MM.1S (cell line): Measurements from ENCODE around the gene PCDH19.

ENCODE experiments used
- DNase-seq: peaks from one replicate; pipeline ENCODE4 v3.0.0-alpha.2; 2015
- H2AFZ ChIP-seq: fragments of 300-600 bp; sonication (generic); 2 replicates; pipeline ENCODE4 v1.6.0; 2016; ENCODE audit warnings: antibody characterized with exemption, low read length
- H3F3A ChIP-seq: fragments of 300-600 bp; sonication (generic); 2 replicates; pipeline ENCODE4 v1.6.1; 2016; ENCODE audit warnings: mild to moderate bottlenecking, antibody characterized with exemption, low read length, moderate library complexity, mixed read lengths; ENCODE audit not compliant: insufficient read depth
- H3K27ac ChIP-seq: fragments of 300-600 bp; sonication (generic); 2 replicates; pipeline ENCODE4 v1.5.1; 2016; ENCODE audit warnings: mild to moderate bottlenecking, low read length
- H3K27me3 ChIP-seq: fragments of 300-600 bp; sonication (generic); replicated peaks from 2 replicates; pipeline ENCODE4 v1.6.0; 2016; ENCODE audit warnings: low read length; ENCODE audit not compliant: insufficient read depth
- H3K36me3 ChIP-seq: fragments of 300-600 bp; sonication (generic); replicated peaks from 2 replicates; pipeline ENCODE4 v1.6.1; 2016; ENCODE audit warnings: mild to moderate bottlenecking, low read length, mixed read lengths; ENCODE audit not compliant: insufficient read depth
- H3K4me1 ChIP-seq: fragments of 300-600 bp; sonication (generic); 2 replicates; pipeline ENCODE4 v1.6.1; 2016; ENCODE audit warnings: low read length, mixed read lengths
- H3K4me2 ChIP-seq: fragments of 300-600 bp; sonication (generic); 2 replicates; pipeline ENCODE4 v1.6.0; 2016; ENCODE audit warnings: low read depth, low read length
- H3K4me3 ChIP-seq: fragments of 300-600 bp; sonication (generic); 2 replicates; pipeline ENCODE4 v1.5.1; 2016; ENCODE audit warnings: low read length, mixed read lengths
- H3K79me2 ChIP-seq: fragments of 300-600 bp; sonication (generic); 2 replicates; pipeline ENCODE4 v1.6.1; 2016; ENCODE audit warnings: mixed run types, low read length, mixed read lengths
- H3K9ac ChIP-seq: fragments of 300-600 bp; sonication (generic); 2 replicates; pipeline ENCODE4 v1.6.1; 2016; ENCODE audit warnings: low read length, mixed read lengths
- H3K9me2 ChIP-seq: fragments of 300-600 bp; sonication (generic); replicated peaks from 2 replicates; pipeline ENCODE4 v1.6.1; 2016; ENCODE audit warnings: mild to moderate bottlenecking, low read length, mixed read lengths; ENCODE audit not compliant: insufficient read depth
- H3K9me3 ChIP-seq: fragments of 300-600 bp; sonication (generic); replicated peaks from 2 replicates; pipeline ENCODE4 v1.6.1; 2016; ENCODE audit warnings: mild to moderate bottlenecking, low read length, mixed read lengths; ENCODE audit not compliant: insufficient read depth
- H4K20me1 ChIP-seq: fragments of 300-600 bp; sonication (generic); 2 replicates; pipeline ENCODE4 v1.6.1; 2016; ENCODE audit warnings: mild to moderate bottlenecking, low read length, moderate library complexity, mixed read lengths; ENCODE audit not compliant: insufficient read depth
- EZH2 ChIP-seq: fragments of 300-600 bp; sonication (generic); optimal IDR thresholded peaks from 2 replicates; pipeline ENCODE3; 2017; ENCODE audit warnings: low read depth, mild to moderate bottlenecking, antibody characterized with exemption, low read length, mixed read lengths
- EZH2phosphoT487 ChIP-seq: fragments of 300-600 bp; sonication (generic); IDR thresholded peaks from 2 replicates; pipeline ENCODE4 v1.6.1; 2018; ENCODE audit warnings: antibody characterized with exemption, low read length
- TF ChIP-seq, protein P1 (sequence below): fragments of 300-600 bp; sonication (generic); IDR thresholded peaks from 2 replicates; pipeline ENCODE4 v1.5.1; 2016; ENCODE audit warnings: antibody characterized with exemption, low read length, mixed read lengths

The PCDH19 gene

DNA sequence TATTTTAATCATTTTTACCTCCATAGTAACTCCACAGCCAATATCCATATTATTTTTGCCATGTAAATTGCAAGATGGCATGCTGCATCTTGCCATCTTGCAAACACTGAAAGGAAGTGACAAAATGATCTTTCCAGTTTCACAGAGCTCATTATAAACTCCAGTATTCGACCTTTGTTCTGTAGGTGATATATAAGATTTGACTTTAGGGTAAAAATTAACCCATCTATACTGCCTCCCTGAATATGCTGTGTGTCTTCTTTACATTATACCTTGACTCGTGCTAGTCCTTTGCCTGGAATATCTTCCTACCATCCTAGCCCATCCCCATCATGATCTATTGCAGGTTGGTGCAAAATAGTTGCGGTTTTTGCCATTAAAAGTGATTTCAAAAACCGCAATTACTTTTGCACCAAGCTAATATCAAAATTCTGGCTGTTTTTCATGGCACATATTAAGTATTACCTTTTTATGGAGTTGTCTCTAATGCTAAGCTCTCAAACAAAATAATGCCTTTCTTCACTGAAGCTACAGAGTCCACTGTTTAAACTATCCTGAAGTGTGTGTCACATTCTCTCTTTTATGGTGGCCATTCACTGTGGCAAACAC, 161.1 kb downstream of the PCDH19 start:
- no peaks in the 10 kb centered on the region for H4K20me1 ChIP-seq
- no peak overlapping the region for H3K9ac ChIP-seq
- H3K27ac ChIP-seq, result no peak overlapping the region
- no peaks in the 10 kb centered on the region for H3F3A ChIP-seq
- H3K79me2 ChIP-seq, result no peaks in the 10 kb centered on the region
- no peaks in the 10 kb centered on the region for H3K36me3 ChIP-seq
- H3K4me3 ChIP-seq, result no peak overlapping the region
- no peaks in the 10 kb centered on the region for H3K27me3 ChIP-seq
- TF ChIP-seq, protein P1, sequence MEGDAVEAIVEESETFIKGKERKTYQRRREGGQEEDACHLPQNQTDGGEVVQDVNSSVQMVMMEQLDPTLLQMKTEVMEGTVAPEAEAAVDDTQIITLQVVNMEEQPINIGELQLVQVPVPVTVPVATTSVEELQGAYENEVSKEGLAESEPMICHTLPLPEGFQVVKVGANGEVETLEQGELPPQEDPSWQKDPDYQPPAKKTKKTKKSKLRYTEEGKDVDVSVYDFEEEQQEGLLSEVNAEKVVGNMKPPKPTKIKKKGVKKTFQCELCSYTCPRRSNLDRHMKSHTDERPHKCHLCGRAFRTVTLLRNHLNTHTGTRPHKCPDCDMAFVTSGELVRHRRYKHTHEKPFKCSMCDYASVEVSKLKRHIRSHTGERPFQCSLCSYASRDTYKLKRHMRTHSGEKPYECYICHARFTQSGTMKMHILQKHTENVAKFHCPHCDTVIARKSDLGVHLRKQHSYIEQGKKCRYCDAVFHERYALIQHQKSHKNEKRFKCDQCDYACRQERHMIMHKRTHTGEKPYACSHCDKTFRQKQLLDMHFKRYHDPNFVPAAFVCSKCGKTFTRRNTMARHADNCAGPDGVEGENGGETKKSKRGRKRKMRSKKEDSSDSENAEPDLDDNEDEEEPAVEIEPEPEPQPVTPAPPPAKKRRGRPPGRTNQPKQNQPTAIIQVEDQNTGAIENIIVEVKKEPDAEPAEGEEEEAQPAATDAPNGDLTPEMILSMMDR, result no peak
- H3K4me1 ChIP-seq, result no peaks in the 10 kb centered on the region
- no peak overlapping the region for H2AFZ ChIP-seq
- H3K9me2 ChIP-seq, result no peaks in the 10 kb centered on the region
- H3K4me2 ChIP-seq, result no peak overlapping the region
- no peaks in the 10 kb centered on the region for H3K9me3 ChIP-seq
- DNase-seq, result no peak

DNA sequence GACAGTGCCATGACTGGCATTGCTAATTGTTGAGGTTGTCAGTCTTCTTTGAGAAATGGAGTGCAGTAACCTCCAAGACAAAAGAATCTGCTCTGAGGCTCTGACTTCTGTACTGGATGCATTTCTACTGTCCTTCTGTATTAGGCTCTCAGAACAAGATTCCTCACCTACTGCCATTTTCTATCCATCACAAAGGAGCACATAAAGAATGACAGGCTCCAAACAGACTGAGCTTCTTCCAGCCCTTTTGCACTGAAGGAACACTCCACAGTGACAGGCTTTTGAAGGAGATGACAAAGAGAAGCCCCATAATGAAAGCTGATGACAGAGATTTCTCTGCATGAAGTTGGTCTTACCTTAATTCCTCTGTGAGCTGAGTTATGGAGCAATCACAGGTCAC, 162.2 kb downstream of the PCDH19 start:
- no peak overlapping the region for H2AFZ ChIP-seq
- H3K9me3 ChIP-seq, result no peaks in the 10 kb centered on the region
- H3K9ac ChIP-seq, result no peak overlapping the region
- H3K36me3 ChIP-seq, result no peaks in the 10 kb centered on the region
- no peaks in the 10 kb centered on the region for H3K9me2 ChIP-seq
- no peaks in the 10 kb centered on the region for H3F3A ChIP-seq
- no peak overlapping the region for H3K27ac ChIP-seq
- TF ChIP-seq EZH2phosphoT487 (no peak), EZH2 (no peak)
- TF ChIP-seq, protein P1, result no peak
- H4K20me1 ChIP-seq, result no peaks in the 10 kb centered on the region
- no peak for DNase-seq
- no peaks in the 10 kb centered on the region for H3K4me1 ChIP-seq
- no peak overlapping the region for H3K4me3 ChIP-seq
- no peaks in the 10 kb centered on the region for H3K27me3 ChIP-seq
- no peak overlapping the region for H3K4me2 ChIP-seq
- no peaks in the 10 kb centered on the region for H3K79me2 ChIP-seq

DNA sequence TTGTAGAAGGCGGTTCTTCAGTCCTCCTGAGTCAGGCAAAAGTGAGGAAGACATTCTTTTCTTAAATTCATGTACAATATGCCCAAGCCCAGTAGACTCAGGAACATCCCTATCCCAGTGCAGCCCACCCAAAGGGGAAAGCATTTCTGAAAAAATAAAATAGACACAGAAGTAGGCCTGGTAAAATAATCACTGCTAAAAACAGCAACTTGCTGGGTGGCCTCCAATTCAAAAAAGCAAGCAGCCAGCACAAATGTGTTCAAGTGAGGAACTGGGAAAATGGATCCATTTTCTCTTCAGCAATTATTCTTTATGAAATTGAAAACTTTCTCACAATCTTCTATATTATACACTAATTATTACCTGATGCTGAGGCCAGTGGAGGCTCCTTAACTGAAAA, 165.4 kb downstream of the PCDH19 start:
- H3K36me3 ChIP-seq, result no peaks in the 10 kb centered on the region
- H3K4me1 ChIP-seq, result no peaks in the 10 kb centered on the region
- H3K79me2 ChIP-seq, result no peaks in the 10 kb centered on the region
- H3K27me3 ChIP-seq, result no peaks in the 10 kb centered on the region
- no peak overlapping the region for H3K27ac ChIP-seq
- H3K9me3 ChIP-seq, result no peaks in the 10 kb centered on the region
- H3K4me3 ChIP-seq, result no peak overlapping the region
- no peak for TF ChIP-seq EZH2phosphoT487
- no peak for TF ChIP-seq EZH2
- TF ChIP-seq, protein P1, result no peak
- H4K20me1 ChIP-seq, result no peaks in the 10 kb centered on the region
- no peaks in the 10 kb centered on the region for H3F3A ChIP-seq
- no peak overlapping the region for H3K9ac ChIP-seq
- H2AFZ ChIP-seq, result no peak overlapping the region
- DNase-seq, result no peak
- no peaks in the 10 kb centered on the region for H3K9me2 ChIP-seq
- H3K4me2 ChIP-seq, result no peak overlapping the region
